Keratinocyte (primary cell): Measurements from ENCODE around the gene SLC35B2. TPM values are rescaled to one million over a fixed set of nuclear protein-coding genes. Genes with fewer than 3 reads are reported as not detected.
A peak's percentile ranks its signal among the peaks of the same experiment; 100 is the strongest.

ENCODE experiments used
- DNase-seq: peaks from one replicate; pipeline ENCODE4 v3.0.0-alpha.2; 2011; ENCODE audit warnings: low read depth, missing footprints, low spot score
- FAIRE-seq: peaks from 2 replicates; lab custom pipeline; 2011; peaks lifted over from hg19 to GRCh38; lab: Jason Lieb, UNC
- H2AFZ ChIP-seq: 2 replicates; pipeline ENCODE4 v1.6.0; 2012; ENCODE audit warnings: low read length, control low read depth, inconsistent platforms; ENCODE audit not compliant: control insufficient read depth
- H3K27ac ChIP-seq: 2 replicates; pipeline ENCODE4 v1.5.1; 2011; ENCODE audit warnings: low read length; ENCODE audit not compliant: control insufficient read depth, insufficient read depth
- H3K27me3 ChIP-seq: 3 replicates; pipeline ENCODE4 v1.6.0; 2011; ENCODE audit warnings: low read length; ENCODE audit not compliant: control insufficient read depth, insufficient read depth; ENCODE audit errors: extremely low read depth
- H3K36me3 ChIP-seq, 2 experiments: 2 replicates in 1 of 2; 3 replicates in 1 of 2; pipeline ENCODE4 v1.5.1; 2011; ENCODE audit warnings: low read length in 2 of 2, mild to moderate bottlenecking in 1 of 2; ENCODE audit not compliant: control insufficient read depth in 2 of 2, insufficient read depth in 2 of 2; ENCODE audit errors: extremely low read depth in 1 of 2
- H3K4me1 ChIP-seq: 3 replicates; pipeline ENCODE4 v1.5.1; 2011; ENCODE audit warnings: low read length; ENCODE audit not compliant: control insufficient read depth, insufficient read depth; ENCODE audit errors: extremely low read depth
- H3K4me2 ChIP-seq: 3 replicates; pipeline ENCODE4 v1.6.0; 2011; ENCODE audit warnings: low read depth, low read length; ENCODE audit not compliant: control insufficient read depth, insufficient read depth; ENCODE audit errors: extremely low read depth
- H3K4me3 ChIP-seq, 3 experiments: fragments of 200-600 bp in 1 of 3; sonication (generic) in 1 of 3; 2 replicates in 2 of 3; 3 replicates in 1 of 3; pipeline ENCODE4 v1.5.1; 2011 to 2016; ENCODE audit warnings: low read length in 3 of 3, mild to moderate bottlenecking in 3 of 3, control low read depth in 2 of 3, inconsistent platforms in 1 of 3, low read depth in 1 of 3, mixed read lengths in 1 of 3, mixed run types in 1 of 3, moderate library complexity in 1 of 3; ENCODE audit not compliant: control insufficient read depth in 2 of 3, insufficient read depth in 2 of 3; ENCODE audit errors: extremely low read depth in 1 of 3
- H3K79me2 ChIP-seq: 2 replicates; pipeline ENCODE4 v1.6.0; 2012; ENCODE audit warnings: low read length; ENCODE audit not compliant: control insufficient read depth, insufficient read depth
- H3K9ac ChIP-seq: 3 replicates; pipeline ENCODE4 v1.6.0; 2011; ENCODE audit warnings: low read length; ENCODE audit not compliant: control insufficient read depth, insufficient read depth; ENCODE audit errors: extremely low read depth
- H3K9me1 ChIP-seq: 3 replicates; pipeline ENCODE4 v1.6.0; 2011; ENCODE audit warnings: low read length; ENCODE audit not compliant: control insufficient read depth, insufficient read depth; ENCODE audit errors: extremely low read depth
- H3K9me3 ChIP-seq: 2 replicates; pipeline ENCODE4 v1.5.1; 2012; ENCODE audit warnings: low read depth, low read length; ENCODE audit not compliant: control insufficient read depth
- H4K20me1 ChIP-seq: 3 replicates; pipeline ENCODE4 v1.6.0; 2011; ENCODE audit warnings: low read length; ENCODE audit not compliant: control insufficient read depth, insufficient read depth; ENCODE audit errors: extremely low read depth
- CTCF ChIP-seq, 3 experiments: IDR thresholded peaks in 1 of 3; conservative IDR thresholded peaks in 1 of 3; optimal IDR thresholded peaks in 1 of 3; 2 replicates in 2 of 3; 3 replicates in 1 of 3; pipeline versions ENCODE3 to v1.5.1; 2011; ENCODE audit warnings: low read length in 3 of 3, mild to moderate bottlenecking in 3 of 3, moderate library complexity in 2 of 3, control low read depth in 1 of 3, inconsistent platforms in 1 of 3; ENCODE audit not compliant: insufficient read depth in 2 of 3; ENCODE audit errors: extremely low read depth in 1 of 3
- EZH2 ChIP-seq: IDR thresholded peaks from one replicate; pipeline ENCODE4 v1.6.1; 2012; ENCODE audit warnings: inconsistent platforms, mild to moderate bottlenecking, low read length, moderate library complexity
- dilution Hi-C: fragments of 300-500 bp; cut with MboI; formaldehyde crosslinking; loops from one replicate; pipeline ENCODE4 v1.7.0; 2020; ENCODE audit warnings: low sequenced_read_pairs; ENCODE audit not compliant: extremely low pct_ligation_motif_present
- polyA plus RNA-seq, 5 experiments: library from polyadenylated mRNA; depleted of rRNA in 3 of 5; stranded (reverse) in 3 of 5; stranded (forward) in 1 of 5; unstranded in 1 of 5; fragments of >200 nt; gene quantifications; 1 replicate in 1 of 5; 2 replicates in 3 of 5; 3 replicates in 1 of 5; pipeline versions ENCODE4 v1.2.1 to v1.2.3, GENCODE V29; 2011 to 2012; ENCODE audit warnings: missing spikeins in 2 of 5, low read depth in 1 of 5, low replicate concordance in 1 of 5

SLC35B2 gene
- polyA plus RNA-seq, 1 donor (not counting 4 experiments of a cell fraction or from before 2014, with no cell fraction given) = 69.9 TPM

GRCh38 chr6:44224965-44225305, 32.4 kb downstream of the SLC35B2 start:
- no peak overlapping the region for H3K9ac ChIP-seq
- H2AFZ ChIP-seq = no peak overlapping the region
- H3K9me1 ChIP-seq = no peaks in the 10 kb centered on the region
- H3K27ac ChIP-seq = no peak overlapping the region
- no peaks in the 10 kb centered on the region for H4K20me1 ChIP-seq
- peak overlapping the region in 2 of 3 experiments; percentile 82 to 88 for H3K4me3 ChIP-seq
- peaks cover 22% of the 10 kb centered on the region for H3K79me2 ChIP-seq
- H3K36me3 ChIP-seq = peaks cover 10 to 11% of the 10 kb centered on the region in 2 experiments
- TF ChIP-seq CTCF (optimal IDR thresholded peaks at IDR 0.05 in 1 of 3, IDR thresholded peaks at IDR 0.05 in 1 of 3, conservative IDR thresholded peaks at IDR 0.05 in 1 of 3; ENCODE audit: extremely low read depth in 1 of 3, insufficient read depth in 2 of 3, low read length in 3 of 3) (no peak), EZH2 (no peak)
- H3K9me3 ChIP-seq = no peaks in the 10 kb centered on the region
- no peak for DNase-seq
- dilution Hi-C loops = no loop called here
- H3K4me2 ChIP-seq = peak overlapping the region; percentile 89
- H3K4me1 ChIP-seq = peaks cover 46% of the 10 kb centered on the region
- no peaks in the 10 kb centered on the region for H3K27me3 ChIP-seq
- FAIRE-seq = no peak

GRCh38 chr6:44224029-44224964, 33.0 kb downstream of the SLC35B2 start:
- Histone ChIP-seq H3K9me3 (no peaks in the 10 kb centered on the region), H3K9me1 (no peaks in the 10 kb centered on the region), H2AFZ (peak overlapping the region; percentile 79), H3K9ac (peak overlapping the region; percentile 58), H3K4me2 (peak overlapping the region; percentile 89), H3K4me1 (peaks cover 46% of the 10 kb centered on the region), H3K27ac (peak overlapping the region; percentile 13), H3K27me3 (no peaks in the 10 kb centered on the region), H3K79me2 (peaks cover 22% of the 10 kb centered on the region), H4K20me1 (no peaks in the 10 kb centered on the region), H3K4me3 (peak overlapping the region; percentile 60 to 88 (median 82)), H3K36me3 (peaks cover 9% of the 10 kb centered on the region in 2 experiments)
- DNase-seq = no peak
- FAIRE-seq = no peak
- TF ChIP-seq EZH2 = no peak
- dilution Hi-C loops = no loop called here
